CD14-positive monocyte (primary cell): Measurements from ENCODE around the gene MAP7. TPM values are rescaled to one million over a fixed set of nuclear protein-coding genes. Genes with fewer than 3 reads are reported as not detected.

Experiments
- DNase-seq, 3 donors: peaks; one replicate each; pipeline ENCODE4 v3.0.0-alpha.2; 2011 to 2022
- H2AFZ ChIP-seq: 2 replicates; pipeline ENCODE4 v1.6.0; 2012; ENCODE audit warnings: mild to moderate bottlenecking, low read depth, low read length, inconsistent platforms; ENCODE audit not compliant: insufficient read depth, poor library complexity, severe bottlenecking
- H3K27ac ChIP-seq, 2 donors: 1 replicate in 1 of 2; 2 replicates in 1 of 2; pipeline ENCODE4 v1.5.1; 2012 to 2013; ENCODE audit warnings: low read length in 2 of 2, control low read depth in 1 of 2, inconsistent platforms in 1 of 2, low read depth in 1 of 2, mild to moderate bottlenecking in 1 of 2
- H3K27me3 ChIP-seq, 2 donors: one replicate each; pipeline versions ENCODE4 v1.6.0 to v1.6.1; 2011 to 2013; ENCODE audit warnings: low read length in 2 of 2; ENCODE audit not compliant: control insufficient read depth in 2 of 2, insufficient read depth in 2 of 2
- H3K36me3 ChIP-seq, 2 donors: replicated peaks in 1 of 2; 1 replicate in 1 of 2; 2 replicates in 1 of 2; pipeline versions ENCODE4 v1.5.1 to v1.6.1; 2012 to 2013; ENCODE audit warnings: low read length in 2 of 2, control low read depth in 1 of 2, inconsistent platforms in 1 of 2, mild to moderate bottlenecking in 1 of 2; ENCODE audit not compliant: insufficient read depth in 2 of 2, control insufficient read depth in 1 of 2
- H3K4me1 ChIP-seq, 2 donors: 1 replicate in 1 of 2; 2 replicates in 1 of 2; pipeline versions ENCODE4 v1.5.1 to v1.6.1; 2012 to 2013; ENCODE audit warnings: low read length in 2 of 2, control low read depth in 1 of 2, inconsistent platforms in 1 of 2, mild to moderate bottlenecking in 1 of 2, moderate library complexity in 1 of 2; ENCODE audit not compliant: insufficient read depth in 2 of 2, control insufficient read depth in 1 of 2
- H3K4me2 ChIP-seq: replicated peaks from 2 replicates; pipeline ENCODE3; 2012; ENCODE audit warnings: low read length, moderate library complexity, mild to moderate bottlenecking; ENCODE audit not compliant: poor library complexity, severe bottlenecking; ENCODE audit errors: extremely low read depth
- H3K4me3 ChIP-seq, 3 experiments: fragments of 200-600 bp in 1 of 3; sonication (generic) in 1 of 3; replicated peaks in 1 of 3; 1 replicate in 2 of 3; 2 replicates in 1 of 3; pipeline ENCODE4 v1.5.1; 2011 to 2013; ENCODE audit warnings: low read length in 3 of 3, mild to moderate bottlenecking in 3 of 3, control low read depth in 2 of 3, low read depth in 2 of 3, inconsistent platforms in 1 of 3, moderate library complexity in 1 of 3
- H3K79me2 ChIP-seq: 2 replicates; pipeline ENCODE4 v1.6.0; 2012; ENCODE audit warnings: mild to moderate bottlenecking, control low read depth, inconsistent platforms, low read length, moderate library complexity; ENCODE audit not compliant: insufficient read depth
- H3K9ac ChIP-seq: 2 replicates; pipeline ENCODE4 v1.6.0; 2017; ENCODE audit warnings: low read length, mild to moderate bottlenecking; ENCODE audit not compliant: insufficient read depth, poor library complexity, severe bottlenecking
- H3K9me3 ChIP-seq, 2 donors: replicated peaks in 1 of 2; 1 replicate in 1 of 2; 2 replicates in 1 of 2; pipeline versions ENCODE4 v1.5.1 to v1.6.1; 2012 to 2013; ENCODE audit warnings: low read length in 2 of 2, control low read depth in 1 of 2; ENCODE audit not compliant: control insufficient read depth in 1 of 2, insufficient read depth in 1 of 2
- H4K20me1 ChIP-seq: 2 replicates; pipeline ENCODE4 v1.6.0; 2012; ENCODE audit warnings: mild to moderate bottlenecking, low read length, control low read depth, moderate library complexity; ENCODE audit not compliant: insufficient read depth
- H3K27ac Mint-ChIP-seq, 7 donors: one replicate each; pipeline ENCODE4 v1.8.0; 2020; ENCODE audit warnings: mild to moderate bottlenecking in 7 of 7, mixed read lengths in 7 of 7, moderate library complexity in 6 of 7, inconsistent platforms in 2 of 7
- H3K27me3 Mint-ChIP-seq, 3 donors: one replicate each; pipeline ENCODE4 v1.8.0; 2021 to 2022; ENCODE audit warnings: low read depth in 3 of 3, mild to moderate bottlenecking in 3 of 3, mixed read lengths in 3 of 3, moderate library complexity in 3 of 3, inconsistent platforms in 1 of 3
- H3K36me3 Mint-ChIP-seq, 2 donors: one replicate each; pipeline ENCODE4 v1.8.0; 2020; ENCODE audit warnings: mixed read lengths in 2 of 2, inconsistent platforms in 1 of 2, mild to moderate bottlenecking in 1 of 2
- H3K4me1 Mint-ChIP-seq: one replicate; pipeline ENCODE4 v1.8.0; 2020; ENCODE audit warnings: mild to moderate bottlenecking, mixed read lengths
- H3K4me3 Mint-ChIP-seq, 2 donors: one replicate each; pipeline ENCODE4 v1.8.0; 2020; ENCODE audit warnings: mild to moderate bottlenecking in 2 of 2, mixed read lengths in 2 of 2, moderate library complexity in 1 of 2
- H3K9me3 Mint-ChIP-seq, 7 donors: one replicate each; pipeline ENCODE4 v1.8.0; 2020 to 2022; ENCODE audit warnings: mixed read lengths in 7 of 7, mild to moderate bottlenecking in 6 of 7, moderate library complexity in 6 of 7, inconsistent platforms in 2 of 7
- CTCF ChIP-seq: fragments of 200-600 bp; IDR thresholded peaks from one replicate; pipeline ENCODE4 v1.8.0; 2022; ENCODE audit warnings: antibody characterized with exemption, mild to moderate bottlenecking
- WGBS: methylation state at CpG from one replicate; pipeline ENCODE4 v1.1.5; 2013; ENCODE audit warnings: missing lambda C conversion rate; ENCODE audit not compliant: insufficient coverage; 5-methylcytosine and 5-hydroxymethylcytosine counted together
- intact Hi-C, 2 donors: fragments of 100-400 bp; cut with micrococcal nuclease; formaldehyde crosslinking; loops; one replicate each; pipeline versions ENCODE4 v1.15.0 to v1.15.1; 2023
- polyA plus RNA-seq, 3 donors: library from polyadenylated mRNA; depleted of rRNA in 1 of 3; unstranded in 2 of 3; stranded (reverse) in 1 of 3; fragments of 300-500 nt in 2 of 3; fragments of >200 nt in 1 of 3; fragmentation: Illumina TruSeq in 2 of 3; gene quantifications; 1 replicate in 2 of 3; 2 replicates in 1 of 3; pipeline ENCODE4 v1.2.3, GENCODE V29; 2012 to 2021

Gene MAP7
- polyA plus RNA-seq, 3 donors, result 0.67 to 1.6 (median 1.2) TPM

GRCh38 chr6:136361787-136362186 is 188.4 kb downstream of the MAP7 start:
- H3K4me1 ChIP-seq, result peaks cover 15 to 22% of the 10 kb centered on the region in 2 donors
- no peak overlapping the region for H3K27ac ChIP-seq
- Mint-ChIP-seq H3K4me3 (no peak overlapping the region), H3K27me3 (no peaks in the 10 kb centered on the region), H3K36me3 (peaks cover 8 to 15% of the 10 kb centered on the region in 2 donors), H3K9me3 (peaks cover 0 to 3% (median 0%) of the 10 kb centered on the region in 7 donors), H3K4me1 (peaks cover 21% of the 10 kb centered on the region), H3K27ac (no peak overlapping the region)
- H3K4me2 ChIP-seq, result no peak overlapping the region
- H3K9me3 ChIP-seq, result no peaks in the 10 kb centered on the region
- WGBS, result no CpG with 5 or more reads among the region's 2 CpGs
- no peaks in the 10 kb centered on the region for H3K27me3 ChIP-seq
- DNase-seq, result no peak
- H3K79me2 ChIP-seq, result no peaks in the 10 kb centered on the region
- intact Hi-C loops, result no loop called here
- no peak overlapping the region for H2AFZ ChIP-seq
- H3K36me3 ChIP-seq, result no peaks in the 10 kb centered on the region
- no peak overlapping the region for H3K9ac ChIP-seq
- H3K4me3 ChIP-seq, result no peak overlapping the region
- H4K20me1 ChIP-seq, result no peaks in the 10 kb centered on the region
- no peak for TF ChIP-seq CTCF

- DNase-seq, result no peak
- no peaks in the 10 kb centered on the region for H3K79me2 ChIP-seq
- no peak overlapping the region for H2AFZ ChIP-seq
- no peak for TF ChIP-seq CTCF
- no peaks in the 10 kb centered on the region for H3K9me3 ChIP-seq
- H3K4me2 ChIP-seq, result no peak overlapping the region
- H3K4me1 Mint-ChIP-seq, result peaks cover 15% of the 10 kb centered on the region
- H3K4me1 ChIP-seq, result peaks cover 9 to 14% of the 10 kb centered on the region in 2 donors
- H3K4me3 Mint-ChIP-seq, result no peak overlapping the region
- H3K4me3 ChIP-seq, result no peak overlapping the region
- H3K36me3 Mint-ChIP-seq, result peaks cover 8 to 15% of the 10 kb centered on the region in 2 donors
- H3K9ac ChIP-seq, result no peak overlapping the region
- H3K27ac ChIP-seq, result no peak overlapping the region
- peaks cover 0 to 1% (median 0%) of the 10 kb centered on the region in 3 donors for H3K27me3 Mint-ChIP-seq
- H3K27ac Mint-ChIP-seq, result no peak overlapping the region
- peaks cover 0 to 3% (median 0%) of the 10 kb centered on the region in 7 donors for H3K9me3 Mint-ChIP-seq
- no peaks in the 10 kb centered on the region for H3K36me3 ChIP-seq
- 95% methylated on average over 26 of the region's 30 CpGs for WGBS
- no peaks in the 10 kb centered on the region for H4K20me1 ChIP-seq
- intact Hi-C loops, result no loop called here
- no peaks in the 10 kb centered on the region for H3K27me3 ChIP-seq
Measured at GRCh38 chr6:136360783-136361182, 189.4 kb downstream of the MAP7 start.
